Aorta (tissue), 5 donors: ENCODE data around the gene LRRC55. TPM values are rescaled to one million over a fixed set of nuclear protein-coding genes. Genes with fewer than 3 reads are reported as not detected.

Experiments
- ATAC-seq: fragments of 200-7000 bp; cut with Tn5 transposase; one replicate; pipeline ENCODE4 v1.9.1; 2022; ENCODE audit warnings: moderate library complexity; ENCODE audit not compliant: low FRiP score
- DNase-seq, 2 donors: peaks; one replicate each; pipeline ENCODE4 v3.0.0-alpha.2; 2020
- H3K27ac ChIP-seq, 2 donors: one replicate each; pipeline ENCODE4 v1.5.1; 2013; ENCODE audit warnings: low read length in 2 of 2, mild to moderate bottlenecking in 2 of 2, moderate library complexity in 2 of 2, control low read depth in 1 of 2, inconsistent platforms in 1 of 2, low read depth in 1 of 2
- H3K27me3 ChIP-seq, 2 donors: one replicate each; pipeline ENCODE4 v1.6.1; 2013; ENCODE audit warnings: control low read depth in 1 of 2, low read length in 1 of 2, mild to moderate bottlenecking in 1 of 2, moderate library complexity in 1 of 2; ENCODE audit not compliant: insufficient read depth in 2 of 2, control insufficient read depth in 1 of 2
- H3K36me3 ChIP-seq, 2 donors: one replicate each; pipeline ENCODE4 v1.6.1; 2013; ENCODE audit warnings: control low read depth in 1 of 2, low read length in 1 of 2, mild to moderate bottlenecking in 1 of 2; ENCODE audit not compliant: insufficient read depth in 2 of 2, control insufficient read depth in 1 of 2
- H3K4me1 ChIP-seq, 2 donors: one replicate each; pipeline ENCODE4 v1.6.1; 2013; ENCODE audit warnings: low read length in 2 of 2, control low read depth in 1 of 2, mild to moderate bottlenecking in 1 of 2, moderate library complexity in 1 of 2; ENCODE audit not compliant: insufficient read depth in 2 of 2, control insufficient read depth in 1 of 2
- H3K4me3 ChIP-seq, 2 donors: one replicate each; pipeline ENCODE4 v1.5.1; 2013; ENCODE audit warnings: low read length in 2 of 2, control low read depth in 1 of 2, mild to moderate bottlenecking in 1 of 2
- H3K9me3 ChIP-seq: one replicate; pipeline ENCODE4 v1.6.1; 2013; ENCODE audit warnings: mild to moderate bottlenecking, low read length; ENCODE audit not compliant: control insufficient read depth
- WGBS, 2 donors: extraction: QIAGEN DNeasy Blood & Tissue Kit; methylation state at CpG; one replicate each; pipeline ENCODE4 v1.1.7; 2013; 5-methylcytosine and 5-hydroxymethylcytosine counted together
- intact Hi-C, 2 donors: fragments of 100-400 bp; cut with DNase I; formaldehyde crosslinking; loops; one replicate each; pipeline versions ENCODE4 v1.14.2 to v1.15.0; 2022
- polyA plus RNA-seq, 2 donors: library from polyadenylated mRNA; stranded (reverse); fragments of 200-250 nt; gene quantifications; one replicate each; pipeline ENCODE4 v1.2.3, GENCODE V29; 2013
- total RNA-seq, 2 donors: library from RNA; stranded (reverse); fragmentation: NEBNext Ultra II Directional; extraction: Animal tissue kit (Norgen Biotek cat#: 25700); gene quantifications; one replicate each; pipeline ENCODE4 v1.2.1, GENCODE V29; 2021
- donor health status: healthy with polysubstance abuse.
- donor health status: Bipolar disorder and iron deficiency.
- donor health status: DM: no; HTN: no; CAD: no.
- donor health status: DM: no; HTN: no; CAD: no.
- donor health status: DM: yes; HTN: yes; CAD: no.

The LRRC55 gene
- total and polyA plus RNA-seq, 4 donors: under 0.01 to 0.21 (median 0.05) TPM; not detected in 1

- Histone ChIP-seq H3K9me3 (no peaks in the 10 kb centered on the region), H3K27ac (no peak overlapping the region), H3K4me1 (no peaks in the 10 kb centered on the region), H3K36me3 (no peaks in the 10 kb centered on the region), H3K4me3 (no peak overlapping the region), H3K27me3 (no peaks in the 10 kb centered on the region)
- ATAC-seq (no peak), DNase-seq (no peak)
- intact Hi-C loops: no loop called here
- 84 to 89% methylated on average over 3 of the region's 3 CpGs for WGBS, 2 donors
Observed at GRCh38 chr11:57146301-57146700, 35.5 kb upstream of the LRRC55 start.

- no peaks in the 10 kb centered on the region for H3K9me3 ChIP-seq
- no peak overlapping the region for H3K27ac ChIP-seq
- no peaks in the 10 kb centered on the region for H3K4me1 ChIP-seq
- WGBS, 2 donors: 67 to 71% methylated on average over 5 of the region's 5 CpGs
- H3K27me3 ChIP-seq: no peaks in the 10 kb centered on the region
- H3K4me3 ChIP-seq: no peak overlapping the region
- no peak for DNase-seq
- ATAC-seq: no peak
- intact Hi-C loops: no loop called here
- H3K36me3 ChIP-seq: no peaks in the 10 kb centered on the region
Observed at GRCh38 chr11:57148621-57149020, 33.1 kb upstream of the LRRC55 start.

GRCh38 chr11:57150454-57150917 is 31.3 kb upstream of the LRRC55 start:
- no peak for DNase-seq
- no peaks in the 10 kb centered on the region for H3K9me3 ChIP-seq
- WGBS, 2 donors: 25 to 26% methylated on average over 4 of the region's 4 CpGs
- no peak overlapping the region for H3K4me3 ChIP-seq
- no peaks in the 10 kb centered on the region for H3K36me3 ChIP-seq
- ATAC-seq: no peak
- no peak overlapping the region for H3K27ac ChIP-seq
- intact Hi-C loops: no loop called here
- H3K4me1 ChIP-seq: no peaks in the 10 kb centered on the region
- no peaks in the 10 kb centered on the region for H3K27me3 ChIP-seq

GRCh38 chr11:57152134-57152533 is 29.6 kb upstream of the LRRC55 start:
- 75 to 79% methylated on average over 2 of the region's 2 CpGs for WGBS, 2 donors
- no peak overlapping the region for H3K4me3 ChIP-seq

GRCh38 chr11:57153448-57153847 is 28.3 kb upstream of the LRRC55 start:
- H3K36me3 ChIP-seq: no peaks in the 10 kb centered on the region
- H3K4me1 ChIP-seq: no peaks in the 10 kb centered on the region
- no peak overlapping the region for H3K27ac ChIP-seq
- no peak overlapping the region for H3K4me3 ChIP-seq
- intact Hi-C loops: no loop called here
- DNase-seq (no peak), ATAC-seq (no peak)
- H3K27me3 ChIP-seq: no peaks in the 10 kb centered on the region
- H3K9me3 ChIP-seq: no peaks in the 10 kb centered on the region

More at GRCh38 chr11:57152134-57152533, 29.6 kb upstream of the LRRC55 start:
- ATAC-seq (no peak), DNase-seq (no peak)
- Histone ChIP-seq H3K27me3 (no peaks in the 10 kb centered on the region), H3K4me1 (no peaks in the 10 kb centered on the region), H3K27ac (no peak overlapping the region), H3K9me3 (no peaks in the 10 kb centered on the region), H3K36me3 (no peaks in the 10 kb centered on the region)
- intact Hi-C loops: no loop called here

GRCh38 chr11:57154739-57155138 is 27.0 kb upstream of the LRRC55 start:
- H3K4me1 ChIP-seq: no peaks in the 10 kb centered on the region
- DNase-seq (no peak), ATAC-seq (no peak)
- intact Hi-C loops: no loop called here
- no peak overlapping the region for H3K27ac ChIP-seq
- H3K36me3 ChIP-seq: no peaks in the 10 kb centered on the region
- WGBS, 2 donors: 85 to 87% methylated on average over 2 of the region's 2 CpGs
- H3K4me3 ChIP-seq: no peak overlapping the region
- H3K27me3 ChIP-seq: no peaks in the 10 kb centered on the region
- no peaks in the 10 kb centered on the region for H3K9me3 ChIP-seq

GRCh38 chr11:57155400-57155799 is 26.4 kb upstream of the LRRC55 start:
- ATAC-seq: no peak
- Histone ChIP-seq H3K27me3 (no peaks in the 10 kb centered on the region), H3K36me3 (no peaks in the 10 kb centered on the region), H3K27ac (no peak overlapping the region), H3K4me3 (no peak overlapping the region), H3K9me3 (no peaks in the 10 kb centered on the region), H3K4me1 (no peaks in the 10 kb centered on the region)
- WGBS, 2 donors: 46 to 86% methylated on average over 1 of the region's 1 CpG
- intact Hi-C loops: no loop called here
- no peak for DNase-seq

GRCh38 chr11:57155838-57156607 is 25.7 kb upstream of the LRRC55 start:
- Histone ChIP-seq H3K4me3 (no peak overlapping the region), H3K27me3 (no peaks in the 10 kb centered on the region), H3K9me3 (no peaks in the 10 kb centered on the region), H3K36me3 (no peaks in the 10 kb centered on the region), H3K4me1 (no peaks in the 10 kb centered on the region), H3K27ac (no peak overlapping the region)
- WGBS, 2 donors: 56% methylated on average over 10 of the region's 10 CpGs
- intact Hi-C loops: no loop called here
- no peak for DNase-seq
- ATAC-seq: no peak

GRCh38 chr11:57156928-57157327 is 24.8 kb upstream of the LRRC55 start:
- no peaks in the 10 kb centered on the region for H3K27me3 ChIP-seq
- WGBS, 2 donors: 88 to 90% methylated on average over 4 of the region's 4 CpGs
- intact Hi-C loops: no loop called here
- H3K36me3 ChIP-seq: no peaks in the 10 kb centered on the region
- H3K9me3 ChIP-seq: no peaks in the 10 kb centered on the region
- no peak for ATAC-seq
- no peak overlapping the region for H3K4me3 ChIP-seq
- H3K4me1 ChIP-seq: no peaks in the 10 kb centered on the region
- DNase-seq: no peak
- no peak overlapping the region for H3K27ac ChIP-seq
